ENCODE results near the gene ASIC3.

The ASIC3 gene

GRCh38 chr7:151031011-151031410 lies 17.3 kb upstream of the ASIC3 start:
- Histone ChIP-seq H3K79me2 (ENCODE audit: control insufficient read depth, insufficient read depth, low read length) (no peaks in the 10 kb centered on the region), H3K56ac (ENCODE audit: low read length) (no peak overlapping the region), H4K5ac (ENCODE audit: low read length) (no peak overlapping the region), H3K36me3 (ENCODE audit: control insufficient read depth, insufficient read depth, low read length) (no peaks in the 10 kb centered on the region), H2BK120ac (ENCODE audit: low read depth, low read length) (no peak overlapping the region), H3K4ac (ENCODE audit: low read depth, low read length) (no peak overlapping the region), H3K27me3 (ENCODE audit: insufficient read depth, low read length, poor library complexity) (no peaks in the 10 kb centered on the region), H2BK15ac (replicated peaks; ENCODE audit: low read depth) (no peak overlapping the region), H4K8ac (ENCODE audit: low read depth, low read length) (no peak overlapping the region), H3K4me3 (ENCODE audit: low read length) (no peak overlapping the region), H3K4me2 (ENCODE audit: low read length) (no peak overlapping the region), H3K9ac (ENCODE audit: low read length) (no peak overlapping the region), H3K27ac (ENCODE audit: low read depth, low read length) (no peak overlapping the region), H2BK5ac (ENCODE audit: low read length) (no peak overlapping the region), H3K23ac (ENCODE audit: low read length) (no peak overlapping the region), H3K18ac (ENCODE audit: low read length) (no peak overlapping the region), H3K4me1 (ENCODE audit: control insufficient read depth, low read depth, low read length) (no peaks in the 10 kb centered on the region), H2AK5ac (ENCODE audit: low read length) (no peak overlapping the region), H3K79me1 (ENCODE audit: low read length) (no peaks in the 10 kb centered on the region)
- no CpG with 5 or more reads among the region's 4 CpGs for WGBS (ENCODE audit: extremely low coverage, insufficient coverage, low lambda C conversion rate)
- no peak for DNase-seq

GRCh38 chr7:151032936-151033863 lies 15.1 kb upstream of the ASIC3 start:
- no peak overlapping the region for H3K27ac ChIP-seq (ENCODE audit: low read depth, low read length)
- H4K5ac ChIP-seq (ENCODE audit: low read length), result no peak overlapping the region
- H3K79me2 ChIP-seq (ENCODE audit: control insufficient read depth, insufficient read depth, low read length), result no peaks in the 10 kb centered on the region
- no peaks in the 10 kb centered on the region for H3K79me1 ChIP-seq (ENCODE audit: low read length)
- no peak overlapping the region for H2BK120ac ChIP-seq (ENCODE audit: low read depth, low read length)
- H3K18ac ChIP-seq (ENCODE audit: low read length), result no peak overlapping the region
- H2BK15ac ChIP-seq (replicated peaks; ENCODE audit: low read depth), result no peak overlapping the region
- no CpG with 5 or more reads among the region's 17 CpGs for WGBS (ENCODE audit: extremely low coverage, insufficient coverage, low lambda C conversion rate)
- H3K4me2 ChIP-seq (ENCODE audit: low read length), result no peak overlapping the region
- H3K27me3 ChIP-seq (ENCODE audit: insufficient read depth, low read length, poor library complexity), result no peaks in the 10 kb centered on the region
- no peak overlapping the region for H3K4ac ChIP-seq (ENCODE audit: low read depth, low read length)
- no peak overlapping the region for H2BK5ac ChIP-seq (ENCODE audit: low read length)
- no peak overlapping the region for H2AK5ac ChIP-seq (ENCODE audit: low read length)
- no peak overlapping the region for H3K4me3 ChIP-seq (ENCODE audit: low read length)
- H4K8ac ChIP-seq (ENCODE audit: low read depth, low read length), result no peak overlapping the region
- H3K23ac ChIP-seq (ENCODE audit: low read length), result no peak overlapping the region
- H3K9ac ChIP-seq (ENCODE audit: low read length), result no peak overlapping the region
- DNase-seq, result peak; percentile 69
- H3K36me3 ChIP-seq (ENCODE audit: control insufficient read depth, insufficient read depth, low read length), result peaks cover 2% of the 10 kb centered on the region
- no peak overlapping the region for H3K56ac ChIP-seq (ENCODE audit: low read length)
- no peaks in the 10 kb centered on the region for H3K4me1 ChIP-seq (ENCODE audit: control insufficient read depth, low read depth, low read length)

- Histone ChIP-seq H3K79me1 (ENCODE audit: low read length) (no peaks in the 10 kb centered on the region), H2BK120ac (ENCODE audit: low read depth, low read length) (no peak overlapping the region)
- no CpG with 5 or more reads among the region's 5 CpGs for WGBS (ENCODE audit: extremely low coverage, insufficient coverage, low lambda C conversion rate)
Measured at GRCh38 chr7:151033864-151034249, 14.5 kb upstream of the ASIC3 start.

GRCh38 chr7:151034312-151035025 lies 13.9 kb upstream of the ASIC3 start:
- Histone ChIP-seq H2BK15ac (replicated peaks; ENCODE audit: low read depth) (no peak overlapping the region), H3K4me1 (ENCODE audit: control insufficient read depth, low read depth, low read length) (no peaks in the 10 kb centered on the region)

More at GRCh38 chr7:151033864-151034249, 14.5 kb upstream of the ASIC3 start:
- Histone ChIP-seq H3K27me3 (ENCODE audit: insufficient read depth, low read length, poor library complexity) (no peaks in the 10 kb centered on the region), H2AK5ac (ENCODE audit: low read length) (no peak overlapping the region), H3K4me1 (ENCODE audit: control insufficient read depth, low read depth, low read length) (no peaks in the 10 kb centered on the region), H4K5ac (ENCODE audit: low read length) (no peak overlapping the region), H3K18ac (ENCODE audit: low read length) (no peak overlapping the region), H3K36me3 (ENCODE audit: control insufficient read depth, insufficient read depth, low read length) (peaks cover 2% of the 10 kb centered on the region), H3K4me2 (ENCODE audit: low read length) (no peak overlapping the region), H3K4ac (ENCODE audit: low read depth, low read length) (no peak overlapping the region), H3K9ac (ENCODE audit: low read length) (no peak overlapping the region), H3K4me3 (ENCODE audit: low read length) (no peak overlapping the region), H4K8ac (ENCODE audit: low read depth, low read length) (no peak overlapping the region), H2BK5ac (ENCODE audit: low read length) (no peak overlapping the region), H3K56ac (ENCODE audit: low read length) (no peak overlapping the region), H3K27ac (ENCODE audit: low read depth, low read length) (no peak overlapping the region), H2BK15ac (replicated peaks; ENCODE audit: low read depth) (no peak overlapping the region), H3K79me2 (ENCODE audit: control insufficient read depth, insufficient read depth, low read length) (no peaks in the 10 kb centered on the region), H3K23ac (ENCODE audit: low read length) (no peak overlapping the region)
- DNase-seq, result no peak

GRCh38 chr7:151035026-151035717 lies 13.2 kb upstream of the ASIC3 start:
- Histone ChIP-seq H4K5ac (ENCODE audit: low read length) (no peak overlapping the region), H3K4me3 (ENCODE audit: low read length) (no peak overlapping the region), H3K79me2 (ENCODE audit: control insufficient read depth, insufficient read depth, low read length) (no peaks in the 10 kb centered on the region), H3K79me1 (ENCODE audit: low read length) (no peaks in the 10 kb centered on the region), H2BK120ac (ENCODE audit: low read depth, low read length) (no peak overlapping the region), H3K27me3 (ENCODE audit: insufficient read depth, low read length, poor library complexity) (no peaks in the 10 kb centered on the region), H3K56ac (ENCODE audit: low read length) (no peak overlapping the region), H2BK15ac (replicated peaks; ENCODE audit: low read depth) (no peak overlapping the region), H3K4me2 (ENCODE audit: low read length) (no peak overlapping the region), H3K27ac (ENCODE audit: low read depth, low read length) (no peak overlapping the region), H4K8ac (ENCODE audit: low read depth, low read length) (no peak overlapping the region), H3K23ac (ENCODE audit: low read length) (no peak overlapping the region), H2BK5ac (ENCODE audit: low read length) (no peak overlapping the region), H3K4ac (ENCODE audit: low read depth, low read length) (no peak overlapping the region), H3K9ac (ENCODE audit: low read length) (no peak overlapping the region), H3K36me3 (ENCODE audit: control insufficient read depth, insufficient read depth, low read length) (peaks cover 2% of the 10 kb centered on the region), H3K18ac (ENCODE audit: low read length) (no peak overlapping the region), H3K4me1 (ENCODE audit: control insufficient read depth, low read depth, low read length) (no peaks in the 10 kb centered on the region), H2AK5ac (ENCODE audit: low read length) (no peak overlapping the region)
- no peak for DNase-seq
- WGBS (ENCODE audit: extremely low coverage, insufficient coverage, low lambda C conversion rate), result no CpG with 5 or more reads among the region's 21 CpGs

More at GRCh38 chr7:151034312-151035025, 13.9 kb upstream of the ASIC3 start:
- no peak overlapping the region for H3K9ac ChIP-seq (ENCODE audit: low read length)
- peaks cover 2% of the 10 kb centered on the region for H3K36me3 ChIP-seq (ENCODE audit: control insufficient read depth, insufficient read depth, low read length)
- no peak overlapping the region for H3K4ac ChIP-seq (ENCODE audit: low read depth, low read length)
- H3K56ac ChIP-seq (ENCODE audit: low read length), result no peak overlapping the region
- DNase-seq, result no peak
- H3K79me1 ChIP-seq (ENCODE audit: low read length), result no peaks in the 10 kb centered on the region
- no peak overlapping the region for H3K27ac ChIP-seq (ENCODE audit: low read depth, low read length)
- H2BK120ac ChIP-seq (ENCODE audit: low read depth, low read length), result no peak overlapping the region
- no peak overlapping the region for H3K23ac ChIP-seq (ENCODE audit: low read length)
- no peak overlapping the region for H3K4me2 ChIP-seq (ENCODE audit: low read length)
- no peak overlapping the region for H4K5ac ChIP-seq (ENCODE audit: low read length)
- no peak overlapping the region for H2AK5ac ChIP-seq (ENCODE audit: low read length)
- WGBS (ENCODE audit: extremely low coverage, insufficient coverage, low lambda C conversion rate), result no CpG with 5 or more reads among the region's 21 CpGs
- no peak overlapping the region for H4K8ac ChIP-seq (ENCODE audit: low read depth, low read length)
- H3K4me3 ChIP-seq (ENCODE audit: low read length), result no peak overlapping the region
- no peak overlapping the region for H3K18ac ChIP-seq (ENCODE audit: low read length)
- no peaks in the 10 kb centered on the region for H3K79me2 ChIP-seq (ENCODE audit: control insufficient read depth, insufficient read depth, low read length)
- no peak overlapping the region for H2BK5ac ChIP-seq (ENCODE audit: low read length)
- H3K27me3 ChIP-seq (ENCODE audit: insufficient read depth, low read length, poor library complexity), result no peaks in the 10 kb centered on the region

All from mesendoderm (in vitro differentiated cells).